Mucosa of descending colon (tissue), 3 donors: Measurements from ENCODE around the gene PTPRS. TPM values are rescaled to one million over a fixed set of nuclear protein-coding genes. Genes with fewer than 3 reads are reported as not detected.

ENCODE experiments used
- ATAC-seq: fragments of 200-7000 bp; cut with Tn5 transposase; one replicate; pipeline ENCODE4 v1.9.1; 2020; ENCODE audit warnings: mild to moderate bottlenecking, moderate library complexity
- DNase-seq, 3 donors: peaks; one replicate each; pipeline ENCODE4 v3.0.0-alpha.2; 2020
- H3K36me3 ChIP-seq: fragments of 200-600 bp; one replicate; pipeline ENCODE4 v1.8.0; 2021; ENCODE audit warnings: low read depth, mild to moderate bottlenecking
- H3K4me1 ChIP-seq: fragments of 200-600 bp; one replicate; pipeline ENCODE4 v1.8.0; 2021; ENCODE audit warnings: low read depth, mild to moderate bottlenecking
- H3K4me3 ChIP-seq: fragments of 200-600 bp; one replicate; pipeline ENCODE4 v1.8.0; 2021; ENCODE audit warnings: mild to moderate bottlenecking
- H3K9me3 ChIP-seq: fragments of 200-600 bp; one replicate; pipeline ENCODE4 v1.8.0; 2021; ENCODE audit warnings: mild to moderate bottlenecking
- CTCF ChIP-seq: fragments of 200-600 bp; IDR thresholded peaks from one replicate; pipeline ENCODE4 v1.8.0; 2022; ENCODE audit warnings: antibody characterized with exemption, mild to moderate bottlenecking
- intact Hi-C, 2 donors: fragments of 100-400 bp; cut with DNase I in 1 of 2; cut with micrococcal nuclease in 1 of 2; formaldehyde crosslinking; loops; one replicate each; pipeline versions ENCODE4 v1.11.0 to v1.11.1; 2022; cut with DNase I, micrococcal nuclease
- total RNA-seq, 3 donors: library from RNA; stranded (reverse); fragmentation: NEBNext Ultra II Directional in 2 of 3; extraction: Animal tissue kit (Norgen Biotek cat#: 25700) in 2 of 3; gene quantifications; one replicate each; pipeline versions ENCODE4 v1.2.1 to v1.2.4, GENCODE V29; 2021 to 2023
- donor health status: DM: no; HTN: no; CAD: no; lungs with moderate emphysema.
- donor health status: DM: no; HTN: no; CAD: no.
- donor health status: DM: no; HTN: yes; CAD: no.

PTPRS gene
- total RNA-seq, 3 donors from 2014 or later = 7.2 to 131 (median 22.5) TPM

GRCh38 chr19:5312058-5312457 lies 28.6 kb downstream of the PTPRS start:
- no peak for TF ChIP-seq CTCF
- H3K4me1 ChIP-seq = no peaks in the 10 kb centered on the region
- no peak for DNase-seq

GRCh38 chr19:5309438-5310204 lies 31.0 kb downstream of the PTPRS start:
- DNase-seq (no peak), ATAC-seq (no peak)
- no peaks in the 10 kb centered on the region for H3K9me3 ChIP-seq
- TF ChIP-seq CTCF = no peak
- H3K4me1 ChIP-seq = no peaks in the 10 kb centered on the region
- no peaks in the 10 kb centered on the region for H3K36me3 ChIP-seq
- intact Hi-C loops = no loop called here
- no peak overlapping the region for H3K4me3 ChIP-seq

More at GRCh38 chr19:5312058-5312457, 28.6 kb downstream of the PTPRS start:
- ATAC-seq = no peak
- Histone ChIP-seq H3K4me3 (no peak overlapping the region), H3K9me3 (no peaks in the 10 kb centered on the region), H3K36me3 (no peaks in the 10 kb centered on the region)
- intact Hi-C loops = no loop called here

- no peak for TF ChIP-seq CTCF
Observed at GRCh38 chr19:5308451-5309437, 31.9 kb downstream of the PTPRS start.

GRCh38 chr19:5307655-5308054 lies 33.0 kb downstream of the PTPRS start:
- DNase-seq (no peak), ATAC-seq (no peak)
- no peaks in the 10 kb centered on the region for H3K36me3 ChIP-seq
- no peaks in the 10 kb centered on the region for H3K9me3 ChIP-seq
- no peaks in the 10 kb centered on the region for H3K4me1 ChIP-seq
- no peak for TF ChIP-seq CTCF
- H3K4me3 ChIP-seq = no peak overlapping the region
- intact Hi-C loops = no loop called here

More at GRCh38 chr19:5308451-5309437, 31.9 kb downstream of the PTPRS start:
- ATAC-seq (peak; percentile 69), DNase-seq (peak; percentile 23 to 78 (median 44))
- Histone ChIP-seq H3K4me3 (no peak overlapping the region), H3K9me3 (no peaks in the 10 kb centered on the region), H3K36me3 (no peaks in the 10 kb centered on the region), H3K4me1 (no peaks in the 10 kb centered on the region)
- intact Hi-C loops = no loop called here

GRCh38 chr19:5305163-5305562 lies 35.4 kb downstream of the PTPRS start:
- H3K4me3 ChIP-seq = no peak overlapping the region
- ATAC-seq = no peak
- no peaks in the 10 kb centered on the region for H3K36me3 ChIP-seq
- intact Hi-C loops = no loop called here
- no peaks in the 10 kb centered on the region for H3K4me1 ChIP-seq
- H3K9me3 ChIP-seq = no peaks in the 10 kb centered on the region
- TF ChIP-seq CTCF = no peak
- no peak for DNase-seq
